ENCODE data around the gene GJB3. TPM values are rescaled to one million over a fixed set of nuclear protein-coding genes. Genes with fewer than 3 reads are reported as not detected.

Gene GJB3
- total and polyA plus RNA-seq, 2 of the 13 experiments (the other 11 are each of a cell fraction or from before 2014, with no cell fraction given), result not detected

- H3K9ac ChIP-seq (ENCODE audit: insufficient read depth, low read depth, low read length), result no peak overlapping the region
- H4K20me1 ChIP-seq (ENCODE audit: insufficient read depth, low read length), result no peaks in the 10 kb centered on the region
- POLR2A ChIA-PET, result no interaction called here
- no peak for ATAC-seq
- H3K4me1 ChIP-seq (ENCODE audit: insufficient read depth, low read length), result no peaks in the 10 kb centered on the region
- H3K27me3 ChIP-seq (ENCODE audit: control insufficient read depth in 1 of 2, insufficient read depth in 2 of 2, low read length in 2 of 2), result peaks cover 5 to 20% of the 10 kb centered on the region in 2 experiments; a peak in 4 of 5 replicates
- DNase-seq (ENCODE audit: low spot score), result no peak
- BruUV-seq (replicated peaks), result no TSS peak
- no peak overlapping the region for H3K27ac ChIP-seq (ENCODE audit: extremely low read length, insufficient read depth, low read length)
- WGBS (ENCODE audit: low lambda C conversion rate), result 0% methylated on average over 2 of the region's 4 CpGs
- no peak for FAIRE-seq
- in situ Hi-C loops (cut with HindIII; ENCODE audit: extremely low pct_ligation_motif_present, low pct_unique_long_range_greater_than_20kb) (loop anchor here (5.0 kb wide), 1 partner anchor 66 kb away; no protein-coding TSS in a partner anchor), intact Hi-C loops (cut with micrococcal nuclease; ENCODE audit: unreplicated experiment) (loop anchor here (1.0 kb wide), 2 partner anchors 66 to 80 kb away; no protein-coding TSS in a partner anchor)
- H3K36me3 ChIP-seq (replicated peaks in 1 of 2; ENCODE audit: control insufficient read depth in 1 of 2, insufficient read depth in 2 of 2, low read length in 2 of 2), result no peaks in the 10 kb centered on the region
- no peaks in the 10 kb centered on the region for H3K79me2 ChIP-seq (ENCODE audit: insufficient read depth, low read length)
- H3K9me3 ChIP-seq (ENCODE audit: low read length), result no peaks in the 10 kb centered on the region
- CTCF ChIA-PET (ENCODE audit: low intra/inter-chr PET ratio, low total read pairs), result interaction anchor here (1.1 to 3.8 kb wide), 3 partner anchors 66 to 99 kb away, joined by 3 to 81 read pairs (median 14); no protein-coding TSS in a partner anchor
- H3K4me3 ChIP-seq (replicated peaks in 1 of 3; ENCODE audit: insufficient read depth in 1 of 3, low read depth in 2 of 3, low read length in 3 of 3), result no peak overlapping the region
- H2AFZ ChIP-seq (ENCODE audit: low read length), result no peak overlapping the region
- no peak overlapping the region for H3K4me2 ChIP-seq (ENCODE audit: low read depth, low read length)
- TF ChIP-seq ZBTB37 (CRISPR knock-in tag; IDR thresholded peaks at IDR 0.05) (no peak), TGIF2 (CRISPR knock-in tag; IDR thresholded peaks at IDR 0.05) (no peak), ZNF639 (CRISPR knock-in tag; conservative IDR thresholded peaks at IDR 0.05) (no peak), LRRFIP1 (CRISPR knock-in tag; conservative IDR thresholded peaks at IDR 0.05) (no peak), ZNF136 (CRISPR knock-in tag; IDR thresholded peaks at IDR 0.05; ENCODE audit: low read depth) (no peak), ZNF543 (CRISPR knock-in tag; IDR thresholded peaks at IDR 0.05) (no peak), HHEX (CRISPR knock-in tag; IDR thresholded peaks at IDR 0.05) (no peak), HOXA9 (CRISPR knock-in tag; IDR thresholded peaks at IDR 0.05; ENCODE audit: borderline replicate concordance) (no peak), ELK4 (CRISPR knock-in tag; IDR thresholded peaks at IDR 0.05; ENCODE audit: borderline replicate concordance) (no peak), PTBP1 (IDR thresholded peaks at IDR 0.05; ENCODE audit: low read depth, low read length, poor library complexity, severe bottlenecking) (no peak), ZNF720 (CRISPR knock-in tag; IDR thresholded peaks at IDR 0.05) (no peak), MED13 (CRISPR knock-in tag; IDR thresholded peaks at IDR 0.05) (no peak), REL (CRISPR knock-in tag; conservative IDR thresholded peaks at IDR 0.05) (no peak), ZNF513 (CRISPR knock-in tag; conservative IDR thresholded peaks at IDR 0.05) (no peak)
- TF ChIP-seq, protein P1, sequence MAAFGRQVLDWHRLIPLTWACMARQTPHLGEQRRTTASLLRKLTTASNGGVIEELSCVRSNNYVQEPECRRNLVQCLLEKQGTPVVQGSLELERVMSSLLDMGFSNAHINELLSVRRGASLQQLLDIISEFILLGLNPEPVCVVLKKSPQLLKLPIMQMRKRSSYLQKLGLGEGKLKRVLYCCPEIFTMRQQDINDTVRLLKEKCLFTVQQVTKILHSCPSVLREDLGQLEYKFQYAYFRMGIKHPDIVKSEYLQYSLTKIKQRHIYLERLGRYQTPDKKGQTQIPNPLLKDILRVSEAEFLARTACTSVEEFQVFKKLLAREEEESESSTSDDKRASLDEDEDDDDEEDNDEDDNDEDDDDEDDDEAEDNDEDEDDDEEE (CRISPR knock-in tag; IDR thresholded peaks at IDR 0.05), result no peak
These were observed 5.0 kb downstream of the GJB3 start for GRCh38 chr1:34785875-34786470.
